Neural progenitor cell (in vitro differentiated cells): ENCODE measurements around the gene PPFIA4. TPM values are rescaled to one million over a fixed set of nuclear protein-coding genes. Genes with fewer than 3 reads are reported as not detected.

Experiments used
- DNase-seq: peaks from one replicate; pipeline ENCODE4 v3.0.0-alpha.2; 2016; ENCODE audit warnings: low spot score
- H2AFZ ChIP-seq: fragments of 200-600 bp; sonication (generic); replicated peaks from 2 replicates; pipeline ENCODE4 v1.6.1; 2016; ENCODE audit warnings: antibody characterized with exemption
- H3F3A ChIP-seq: fragments of 200-600 bp; sonication (generic); 2 replicates; pipeline ENCODE4 v1.6.1; 2016; ENCODE audit warnings: antibody characterized with exemption, low read depth
- H3K27ac ChIP-seq: fragments of 200-600 bp; sonication (generic); 2 replicates; pipeline ENCODE4 v1.5.1; 2016; ENCODE audit warnings: mild to moderate bottlenecking
- H3K27me3 ChIP-seq: fragments of 200-600 bp; sonication (generic); 2 replicates; pipeline ENCODE4 v1.6.1; 2016; ENCODE audit warnings: mild to moderate bottlenecking, moderate library complexity
- H3K36me3 ChIP-seq: fragments of 200-600 bp; sonication (generic); 2 replicates; pipeline ENCODE4 v1.5.1; 2016
- H3K4me1 ChIP-seq: fragments of 200-600 bp; sonication (generic); 2 replicates; pipeline ENCODE4 v1.6.1; 2016; ENCODE audit warnings: mixed run types
- H3K4me2 ChIP-seq: fragments of 200-600 bp; sonication (generic); 2 replicates; pipeline ENCODE4 v1.6.1; 2016
- H3K4me3 ChIP-seq: fragments of 200-600 bp; sonication (generic); 2 replicates; pipeline ENCODE4 v1.5.1; 2016
- H3K79me2 ChIP-seq: fragments of 200-600 bp; sonication (generic); 2 replicates; pipeline ENCODE4 v1.6.1; 2016; ENCODE audit warnings: low read depth
- H3K9ac ChIP-seq: fragments of 200-600 bp; sonication (generic); 2 replicates; pipeline ENCODE4 v1.6.1; 2016
- H3K9me3 ChIP-seq: fragments of 200-600 bp; sonication (generic); 2 replicates; pipeline ENCODE4 v1.5.1; 2016; ENCODE audit warnings: low read depth
- H4K20me1 ChIP-seq: fragments of 200-600 bp; sonication (generic); 2 replicates; pipeline ENCODE4 v1.6.1; 2016; ENCODE audit warnings: low read depth
- H3K27ac Mint-ChIP-seq: 3 replicates; pipeline ENCODE4 v1.8.0; 2021; ENCODE audit warnings: mixed read lengths
- H3K27me3 Mint-ChIP-seq: 2 replicates; pipeline ENCODE4 v1.8.0; 2022; ENCODE audit warnings: low read depth, mild to moderate bottlenecking, inconsistent platforms, moderate library complexity, mixed read lengths; ENCODE audit not compliant: insufficient read depth
- H3K36me3 Mint-ChIP-seq: 3 replicates; pipeline ENCODE4 v1.8.0; 2021; ENCODE audit warnings: mixed read lengths
- H3K4me1 Mint-ChIP-seq: 3 replicates; pipeline ENCODE4 v1.8.0; 2021; ENCODE audit warnings: mixed read lengths
- H3K4me3 Mint-ChIP-seq: 3 replicates; pipeline ENCODE4 v1.8.0; 2021; ENCODE audit warnings: mild to moderate bottlenecking, moderate library complexity, mixed read lengths
- H3K9me3 Mint-ChIP-seq: 3 replicates; pipeline ENCODE4 v1.8.0; 2020; ENCODE audit warnings: mixed read lengths
- EZH2 ChIP-seq: fragments of 200-600 bp; sonication (generic); IDR thresholded peaks from 2 replicates; pipeline ENCODE4 v1.6.1; 2017; ENCODE audit warnings: antibody characterized with exemption, mild to moderate bottlenecking, moderate library complexity
- EZH2phosphoT487 ChIP-seq: fragments of 200-600 bp; sonication (generic); IDR thresholded peaks from 2 replicates; pipeline ENCODE4 v1.6.1; 2017; ENCODE audit warnings: antibody characterized with exemption
- total RNA-seq: library from RNA; depleted of rRNA; stranded (reverse); fragments of >200 nt; gene quantifications from 2 replicates; pipeline ENCODE4 v1.2.3, GENCODE V29; 2015; ENCODE audit warnings: low replicate concordance
- TF ChIP-seq, protein P1 (sequence below): fragments of 200-600 bp; sonication (generic); IDR thresholded peaks from 2 replicates; pipeline ENCODE4 v1.5.1; 2017; ENCODE audit warnings: antibody characterized with exemption, mild to moderate bottlenecking

The PPFIA4 gene
- total RNA-seq, 1 donor from 2014 or later, result 23.5 TPM

- H3K4me1 Mint-ChIP-seq, result peaks cover 50% of the 10 kb centered on the region
- peaks cover 13% of the 10 kb centered on the region for H3K27me3 Mint-ChIP-seq
- Histone ChIP-seq H3K9me3 (no peaks in the 10 kb centered on the region), H3K4me3 (peak overlapping the region; percentile 39), H3F3A (peaks cover 9% of the 10 kb centered on the region), H3K27ac (no peak overlapping the region), H2AFZ (peak overlapping the region; percentile 46), H3K27me3 (peaks cover 36% of the 10 kb centered on the region), H3K4me2 (peak overlapping the region; percentile 81), H3K9ac (no peak overlapping the region), H4K20me1 (peaks cover 3% of the 10 kb centered on the region), H3K79me2 (no peaks in the 10 kb centered on the region), H3K4me1 (peaks cover 20% of the 10 kb centered on the region), H3K36me3 (no peaks in the 10 kb centered on the region)
- DNase-seq, result no peak
- TF ChIP-seq EZH2, result no peak
- TF ChIP-seq, protein P1, sequence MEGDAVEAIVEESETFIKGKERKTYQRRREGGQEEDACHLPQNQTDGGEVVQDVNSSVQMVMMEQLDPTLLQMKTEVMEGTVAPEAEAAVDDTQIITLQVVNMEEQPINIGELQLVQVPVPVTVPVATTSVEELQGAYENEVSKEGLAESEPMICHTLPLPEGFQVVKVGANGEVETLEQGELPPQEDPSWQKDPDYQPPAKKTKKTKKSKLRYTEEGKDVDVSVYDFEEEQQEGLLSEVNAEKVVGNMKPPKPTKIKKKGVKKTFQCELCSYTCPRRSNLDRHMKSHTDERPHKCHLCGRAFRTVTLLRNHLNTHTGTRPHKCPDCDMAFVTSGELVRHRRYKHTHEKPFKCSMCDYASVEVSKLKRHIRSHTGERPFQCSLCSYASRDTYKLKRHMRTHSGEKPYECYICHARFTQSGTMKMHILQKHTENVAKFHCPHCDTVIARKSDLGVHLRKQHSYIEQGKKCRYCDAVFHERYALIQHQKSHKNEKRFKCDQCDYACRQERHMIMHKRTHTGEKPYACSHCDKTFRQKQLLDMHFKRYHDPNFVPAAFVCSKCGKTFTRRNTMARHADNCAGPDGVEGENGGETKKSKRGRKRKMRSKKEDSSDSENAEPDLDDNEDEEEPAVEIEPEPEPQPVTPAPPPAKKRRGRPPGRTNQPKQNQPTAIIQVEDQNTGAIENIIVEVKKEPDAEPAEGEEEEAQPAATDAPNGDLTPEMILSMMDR, result no peak
- no peak for TF ChIP-seq EZH2phosphoT487
- peak overlapping the region; percentile 25 for H3K27ac Mint-ChIP-seq
- peaks cover 2% of the 10 kb centered on the region for H3K36me3 Mint-ChIP-seq
- H3K9me3 Mint-ChIP-seq, result no peaks in the 10 kb centered on the region
- peak overlapping the region; percentile 85 for H3K4me3 Mint-ChIP-seq
Measured at GRCh38 chr1:203126866-203127665, 100.8 kb downstream of the PPFIA4 start.

DNA sequence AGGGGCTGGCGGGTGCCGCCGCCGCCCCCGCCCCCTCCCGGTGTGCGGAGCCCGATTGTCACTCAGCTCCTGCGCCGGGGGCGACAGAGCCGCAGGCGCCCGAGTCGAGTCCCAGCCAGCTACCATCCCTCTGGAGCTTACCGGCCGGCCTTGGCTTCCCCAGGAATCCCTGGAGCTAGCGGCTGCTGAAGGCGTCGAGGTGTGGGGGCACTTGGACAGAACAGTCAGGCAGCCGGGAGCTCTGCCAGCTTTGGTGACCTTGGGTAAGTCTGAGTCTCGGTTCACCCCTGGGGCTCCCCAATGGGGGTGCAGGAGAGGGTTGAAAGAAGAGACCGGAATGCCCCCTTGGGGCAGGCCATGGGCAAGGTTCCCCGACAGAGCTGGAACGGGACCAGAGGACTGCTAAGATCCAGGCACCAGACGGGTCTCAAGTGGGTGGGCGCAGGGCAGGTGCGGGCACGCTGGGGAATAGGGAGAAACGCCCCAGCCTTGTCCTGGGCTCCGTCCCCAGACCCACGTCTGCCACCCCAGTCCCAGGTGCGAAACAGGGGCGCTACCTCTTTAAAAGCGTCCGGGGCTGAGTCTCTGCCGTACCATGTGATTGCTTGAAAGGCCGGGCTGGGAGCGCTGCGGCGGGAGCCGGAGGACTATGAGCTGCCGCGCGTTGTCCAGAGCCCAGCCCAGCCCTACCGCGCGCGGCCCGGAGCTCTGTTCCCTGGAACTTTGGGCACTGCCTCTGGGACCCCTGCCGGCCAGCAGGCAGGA, 101.6 kb downstream of the PPFIA4 start, which contains the start of gene ADORA1:
Gene ADORA1 (plus strand): TSS at position 61 of the 765 bp plus-strand sequence. CDS start 1,116 bp downstream, outside the sequence.
- H3K27ac Mint-ChIP-seq, result peak within 1 kb of the TSS; percentile 25
- H3K27ac ChIP-seq, result no peak within 1 kb of the TSS
- H3K9ac ChIP-seq, result no peak within 1 kb of the TSS

GRCh38 chr1:203128431-203128715, 102.1 kb downstream of the PPFIA4 start:
- Mint-ChIP-seq H3K27ac (no peak overlapping the region), H3K4me1 (peaks cover 50% of the 10 kb centered on the region), H3K36me3 (peaks cover 2% of the 10 kb centered on the region), H3K27me3 (peaks cover 14% of the 10 kb centered on the region), H3K9me3 (no peaks in the 10 kb centered on the region), H3K4me3 (peak overlapping the region; percentile 87)
- no peak overlapping the region for H3K27ac ChIP-seq
- H3K79me2 ChIP-seq, result no peaks in the 10 kb centered on the region
- H3F3A ChIP-seq, result peaks cover 9% of the 10 kb centered on the region
- H3K4me2 ChIP-seq, result peak overlapping the region; percentile 81
- no peaks in the 10 kb centered on the region for H3K9me3 ChIP-seq
- no peaks in the 10 kb centered on the region for H3K36me3 ChIP-seq
- TF ChIP-seq, protein P1, result no peak
- TF ChIP-seq EZH2 (no peak), EZH2phosphoT487 (no peak)
- no peak overlapping the region for H3K9ac ChIP-seq
- H4K20me1 ChIP-seq, result peaks cover 3% of the 10 kb centered on the region
- no peak for DNase-seq
- H3K4me3 ChIP-seq, result peak overlapping the region; percentile 39
- peaks cover 36% of the 10 kb centered on the region for H3K27me3 ChIP-seq
- H3K4me1 ChIP-seq, result peaks cover 20% of the 10 kb centered on the region
- H2AFZ ChIP-seq, result peak overlapping the region; percentile 48

More for the DNA sequence above, 101.6 kb downstream of the PPFIA4 start, which contains the start of gene ADORA1:
- H3K79me2 ChIP-seq, result no peaks in the 10 kb centered on the region
- no peaks in the 10 kb centered on the region for H3K36me3 ChIP-seq
- peaks cover 36% of the 10 kb centered on the region for H3K27me3 ChIP-seq
- H2AFZ ChIP-seq, result peak within 1 kb of the TSS; percentile 48
- Mint-ChIP-seq H3K4me1 (peaks cover 50% of the 10 kb centered on the region), H3K27me3 (peaks cover 14% of the 10 kb centered on the region), H3K9me3 (no peaks in the 10 kb centered on the region), H3K36me3 (peaks cover 2% of the 10 kb centered on the region), H3K4me3 (peak within 1 kb of the TSS; percentile 87)
- H4K20me1 ChIP-seq, result peaks cover 3% of the 10 kb centered on the region
- TF ChIP-seq, protein P1, result peak; percentile 33
- TF ChIP-seq EZH2phosphoT487 (peak; percentile 36), EZH2 (peak; percentile 26)
- peaks cover 20% of the 10 kb centered on the region for H3K4me1 ChIP-seq
- peaks cover 9% of the 10 kb centered on the region for H3F3A ChIP-seq
- H3K9me3 ChIP-seq, result no peaks in the 10 kb centered on the region
- peak within 1 kb of the TSS; percentile 81 for H3K4me2 ChIP-seq
- H3K4me3 ChIP-seq, result peak within 1 kb of the TSS; percentile 39
- peak; percentile 87 for DNase-seq

Other genes starting within 250 kb of the PPFIA4 start
- 219 and 283 TPM in 2 replicates for gene KDM5B, start 218.1 kb upstream of the PPFIA4 start, total RNA-seq
- 4.2 TPM in 1 of 2 replicates, not detected in the other for gene PCAT6, start 215.5 kb upstream of the PPFIA4 start, total RNA-seq
- 3.8 and 5.8 TPM in 2 replicates for gene RABIF, start 137.3 kb upstream of the PPFIA4 start, total RNA-seq
- 42.7 and 51.4 TPM in 2 replicates for gene KLHL12, start 99.3 kb upstream of the PPFIA4 start, total RNA-seq
- 54.6 and 67.0 TPM in 2 replicates for gene ADIPOR1, start 68.2 kb upstream of the PPFIA4 start, total RNA-seq
- gene CYB5R1, start 59.2 kb upstream of the PPFIA4 start, total RNA-seq, result 12.6 and 19.7 TPM in 2 replicates
- gene TMEM183A, start 19.1 kb upstream of the PPFIA4 start, total RNA-seq, result 92.4 and 111 TPM in 2 replicates
- gene MYOG, start 59.5 kb downstream of the PPFIA4 start, total RNA-seq, result not detected in 2 replicates
- gene ADORA1, start 101.2 kb downstream of the PPFIA4 start, total RNA-seq, result 1.1 and 3.2 TPM in 2 replicates
- gene MYBPH, start 149.3 kb downstream of the PPFIA4 start, total RNA-seq, result not detected in 2 replicates
- 0.95 and 1.7 TPM in 2 replicates for gene CHI3L1, start 160.2 kb downstream of the PPFIA4 start, total RNA-seq
- 0.03 and 0.11 TPM in 2 replicates for gene CHIT1, start 203.2 kb downstream of the PPFIA4 start, total RNA-seq